IMR-90 (cell line): Measurements from ENCODE around the gene PLEKHO2. TPM values are rescaled to one million over a fixed set of nuclear protein-coding genes. Genes with fewer than 3 reads are reported as not detected.

ENCODE experiments used
- ATAC-seq: fragments of 200-7000 bp; cut with Tn5 transposase; 2 replicates; pipeline ENCODE4 v1.9.1; 2020; ENCODE audit warnings: low read depth, mild to moderate bottlenecking, moderate library complexity
- BruUV-seq: library from RNA; stranded (reverse); fragments of 400-500 nt; replicated peaks from 2 replicates; lab custom pipeline; 2021; lab: Mats Ljungman, UMichigan
- CTCF ChIA-PET: fragments of 300-600 bp; formaldehyde crosslinking; extraction: SDS; loops from one replicate; lab custom pipeline; 2021; ENCODE audit warnings: antibody characterized with exemption; lab: Yijun Ruan, JAX
- POLR2A ChIA-PET: fragments of 300-600 bp; sonication (Branson Sonifier 250); formaldehyde crosslinking; loops from one replicate; lab custom pipeline; 2022; ENCODE audit warnings: antibody characterized with exemption; ENCODE audit not compliant: unreplicated experiment; lab: Charles Lee
- DNase-seq: peaks from one replicate; pipeline ENCODE4 v3.0.0; 2013
- H2AFZ ChIP-seq: replicated peaks from 2 replicates; pipeline ENCODE3; 2013; ENCODE audit warnings: low read length, mild to moderate bottlenecking; ENCODE audit not compliant: poor library complexity
- H2AK5ac ChIP-seq: 2 replicates; pipeline ENCODE4 v1.6.1; 2013; ENCODE audit warnings: low read depth, low read length, inconsistent platforms
- H2AK9ac ChIP-seq: replicated peaks from 2 replicates; pipeline ENCODE3; 2013; ENCODE audit warnings: mild to moderate bottlenecking, low read depth, low read length, moderate library complexity; ENCODE audit not compliant: poor library complexity
- H2BK120ac ChIP-seq: 2 replicates; pipeline ENCODE4 v1.6.1; 2013; ENCODE audit warnings: low read depth, low read length, inconsistent platforms
- H2BK15ac ChIP-seq: 3 replicates; pipeline ENCODE4 v1.6.1; 2013; ENCODE audit warnings: low read depth, low read length, inconsistent platforms
- H2BK20ac ChIP-seq: 2 replicates; pipeline ENCODE4 v1.6.1; 2013; ENCODE audit warnings: low read depth, mild to moderate bottlenecking, inconsistent platforms, low read length, moderate library complexity
- H2BK5ac ChIP-seq: 2 replicates; pipeline ENCODE4 v1.6.1; 2013; ENCODE audit warnings: mild to moderate bottlenecking, low read depth, low read length, inconsistent platforms; ENCODE audit not compliant: poor library complexity, severe bottlenecking
- H3K14ac ChIP-seq: replicated peaks from 2 replicates; pipeline ENCODE4 v1.6.1; 2013; ENCODE audit warnings: low read depth, low read length, inconsistent platforms
- H3K18ac ChIP-seq: 2 replicates; pipeline ENCODE4 v1.6.1; 2013; ENCODE audit warnings: low read depth, low read length, control low read depth
- H3K23ac ChIP-seq: 2 replicates; pipeline ENCODE4 v1.6.1; 2013; ENCODE audit warnings: low read depth, low read length, inconsistent platforms
- H3K27ac ChIP-seq: 2 replicates; pipeline ENCODE4 v1.5.1; 2013; ENCODE audit warnings: mild to moderate bottlenecking, control low read depth, low read length; ENCODE audit not compliant: insufficient read depth
- H3K27me3 ChIP-seq: 2 replicates; pipeline ENCODE4 v1.6.1; 2013; ENCODE audit warnings: low read length; ENCODE audit not compliant: control insufficient read depth, insufficient read depth
- H3K36me3 ChIP-seq: 2 replicates; pipeline ENCODE4 v1.6.1; 2013; ENCODE audit warnings: low read length, mixed read lengths; ENCODE audit not compliant: control insufficient read depth, insufficient read depth
- H3K4ac ChIP-seq: 2 replicates; pipeline ENCODE4 v1.6.1; 2013; ENCODE audit warnings: low read depth, low read length, inconsistent platforms
- H3K4me1 ChIP-seq: 2 replicates; pipeline ENCODE4 v1.6.1; 2013; ENCODE audit warnings: low read length, mixed read lengths; ENCODE audit not compliant: control insufficient read depth, insufficient read depth
- H3K4me2 ChIP-seq: 2 replicates; pipeline ENCODE4 v1.6.1; 2013; ENCODE audit warnings: low read depth, mild to moderate bottlenecking, control low read depth, low read length, moderate library complexity
- H3K4me3 ChIP-seq: 2 replicates; pipeline ENCODE4 v1.5.1; 2013; ENCODE audit warnings: low read depth, mild to moderate bottlenecking, control low read depth, low read length, moderate library complexity; ENCODE audit not compliant: insufficient read depth
- H3K56ac ChIP-seq: 2 replicates; pipeline ENCODE4 v1.6.1; 2013; ENCODE audit warnings: low read length, inconsistent platforms; ENCODE audit not compliant: insufficient read depth; ENCODE audit errors: extremely low read depth
- H3K79me1 ChIP-seq, 2 experiments: 2 replicates each; pipeline ENCODE4 v1.6.1; 2013; ENCODE audit warnings: low read length in 2 of 2, inconsistent platforms in 1 of 2, low read depth in 1 of 2
- H3K9ac ChIP-seq: 2 replicates; pipeline ENCODE4 v1.6.1; 2013; ENCODE audit warnings: low read depth, low read length, control low read depth
- H3K9me1 ChIP-seq: 2 replicates; pipeline ENCODE4 v1.6.1; 2013; ENCODE audit warnings: low read length, inconsistent platforms; ENCODE audit not compliant: insufficient read depth
- H3K9me3 ChIP-seq: 2 replicates; pipeline ENCODE4 v1.6.1; 2013; ENCODE audit warnings: low read length; ENCODE audit not compliant: control insufficient read depth, insufficient read depth
- H4K20me1 ChIP-seq: 2 replicates; pipeline ENCODE4 v1.6.1; 2013; ENCODE audit warnings: low read length, inconsistent platforms; ENCODE audit not compliant: insufficient read depth
- H4K5ac ChIP-seq: 2 replicates; pipeline ENCODE4 v1.6.1; 2013; ENCODE audit warnings: mild to moderate bottlenecking, low read depth, low read length, control low read depth
- H4K8ac ChIP-seq, 2 experiments: 2 replicates each; pipeline ENCODE4 v1.6.1; 2013; ENCODE audit warnings: low read depth in 2 of 2, low read length in 2 of 2, control low read depth in 1 of 2, inconsistent platforms in 1 of 2
- H4K91ac ChIP-seq: 2 replicates; pipeline ENCODE4 v1.6.1; 2013; ENCODE audit warnings: low read depth, low read length, inconsistent platforms; ENCODE audit not compliant: insufficient read depth
- BHLHE40 ChIP-seq: fragments of 150-350 bp; IDR thresholded peaks from 2 replicates; pipeline ENCODE4 v1.6.1; 2016; ENCODE audit warnings: mild to moderate bottlenecking, low read depth, low read length
- CEBPB ChIP-seq: IDR thresholded peaks from 2 replicates; pipeline ENCODE4 v1.6.1; 2012; ENCODE audit warnings: low read depth, low read length, improper control_type of control experiment
- FOS ChIP-seq: fragments of 150-350 bp; IDR thresholded peaks from 2 replicates; pipeline ENCODE4 v1.6.1; 2016; ENCODE audit warnings: low read depth, low read length
- MAFK ChIP-seq: IDR thresholded peaks from 2 replicates; pipeline ENCODE4 v1.6.1; 2012; ENCODE audit warnings: low read depth, low read length, improper control_type of control experiment
- MAZ ChIP-seq: IDR thresholded peaks from 2 replicates; pipeline ENCODE4 v1.6.1; 2012; ENCODE audit warnings: low read depth, mild to moderate bottlenecking, low read length, improper control_type of control experiment, moderate library complexity, borderline replicate concordance
- MXI1 ChIP-seq: IDR thresholded peaks from 2 replicates; pipeline ENCODE4 v1.6.1; 2012; ENCODE audit warnings: low read depth, mild to moderate bottlenecking, low read length, moderate library complexity, borderline replicate concordance
- NFE2L2 ChIP-seq: fragments of 150-350 bp; IDR thresholded peaks from 2 replicates; pipeline ENCODE4 v1.6.1; 2016; ENCODE audit warnings: low read depth, mild to moderate bottlenecking, low read length
- POLR2A ChIP-seq: IDR thresholded peaks from 2 replicates; pipeline ENCODE4 v1.6.1; 2012; ENCODE audit warnings: mild to moderate bottlenecking, low read depth, low read length
- RAD21 ChIP-seq: IDR thresholded peaks from 2 replicates; pipeline ENCODE4 v1.6.1; 2012; ENCODE audit warnings: low read length, improper control_type of control experiment
- RCOR1 ChIP-seq: IDR thresholded peaks from 2 replicates; pipeline ENCODE4 v1.6.1; 2012; ENCODE audit warnings: mild to moderate bottlenecking, low read length, improper control_type of control experiment; ENCODE audit not compliant: insufficient replicate concordance
- RFX5 ChIP-seq: IDR thresholded peaks from 2 replicates; pipeline ENCODE4 v1.8.0; 2012; ENCODE audit warnings: low read depth, mild to moderate bottlenecking, low read length, moderate library complexity
- SMC3 ChIP-seq: fragments of 150-350 bp; IDR thresholded peaks from 2 replicates; pipeline ENCODE4 v1.6.1; 2016; ENCODE audit warnings: low read depth, mild to moderate bottlenecking, antibody characterized with exemption, low read length, moderate library complexity
- WGBS, 2 experiments: methylation state at CpG; one replicate each; pipeline versions ENCODE4 v1.1.5 to v1.1.7; 2013; ENCODE audit warnings: missing lambda C conversion rate in 2 of 2; ENCODE audit not compliant: insufficient read length in 1 of 2; ENCODE audit errors: extremely low coverage in 2 of 2; 5-methylcytosine and 5-hydroxymethylcytosine counted together
- dilution Hi-C: fragments of 300-500 bp; cut with HindIII; formaldehyde crosslinking; loops from one replicate; pipeline ENCODE4 v1.14.3; 2018; ENCODE audit warnings: low sequenced_read_pairs; ENCODE audit not compliant: unreplicated experiment
- in situ Hi-C: fragments of 300-500 bp; cut with MboI; formaldehyde crosslinking; loops from 3 replicates; pipeline ENCODE4 v1.14.3; 2019; ENCODE audit warnings: low sequenced_read_pairs, inconsistent platforms, mixed read lengths
- intact Hi-C: fragments of 100-400 bp; cut with micrococcal nuclease; formaldehyde crosslinking; loops from 2 replicates; pipeline ENCODE4 v1.10.0; 2022
- polyA plus RNA-seq, 3 experiments: library from polyadenylated mRNA; depleted of rRNA; stranded (reverse); fragments of >200 nt; gene quantifications; 2 replicates each; pipeline ENCODE4 v1.2.3, GENCODE V29; 2012; ENCODE audit warnings: low replicate concordance in 1 of 3
- total RNA-seq: library from RNA; depleted of rRNA; stranded (reverse); fragments of >200 nt; gene quantifications from 2 replicates; pipeline ENCODE4 v1.2.3, GENCODE V29; 2012
- TF ChIP-seq, protein P1 (sequence below): fragments of 150-350 bp; IDR thresholded peaks from 2 replicates; pipeline ENCODE4 v1.6.1; 2017; ENCODE audit warnings: mild to moderate bottlenecking, antibody characterized with exemption, low read length, low read depth
- TF ChIP-seq, protein P2 (sequence below): fragments of 150-350 bp; IDR thresholded peaks from 2 replicates; pipeline ENCODE4 v1.6.1; 2016; ENCODE audit warnings: low read depth, mild to moderate bottlenecking, low read length, moderate library complexity, borderline replicate concordance

PLEKHO2 gene
- total and polyA plus RNA-seq, 2 of the 4 experiments (the other 2 are of a cell fraction): 19.0 to 22.5 TPM

DNA sequence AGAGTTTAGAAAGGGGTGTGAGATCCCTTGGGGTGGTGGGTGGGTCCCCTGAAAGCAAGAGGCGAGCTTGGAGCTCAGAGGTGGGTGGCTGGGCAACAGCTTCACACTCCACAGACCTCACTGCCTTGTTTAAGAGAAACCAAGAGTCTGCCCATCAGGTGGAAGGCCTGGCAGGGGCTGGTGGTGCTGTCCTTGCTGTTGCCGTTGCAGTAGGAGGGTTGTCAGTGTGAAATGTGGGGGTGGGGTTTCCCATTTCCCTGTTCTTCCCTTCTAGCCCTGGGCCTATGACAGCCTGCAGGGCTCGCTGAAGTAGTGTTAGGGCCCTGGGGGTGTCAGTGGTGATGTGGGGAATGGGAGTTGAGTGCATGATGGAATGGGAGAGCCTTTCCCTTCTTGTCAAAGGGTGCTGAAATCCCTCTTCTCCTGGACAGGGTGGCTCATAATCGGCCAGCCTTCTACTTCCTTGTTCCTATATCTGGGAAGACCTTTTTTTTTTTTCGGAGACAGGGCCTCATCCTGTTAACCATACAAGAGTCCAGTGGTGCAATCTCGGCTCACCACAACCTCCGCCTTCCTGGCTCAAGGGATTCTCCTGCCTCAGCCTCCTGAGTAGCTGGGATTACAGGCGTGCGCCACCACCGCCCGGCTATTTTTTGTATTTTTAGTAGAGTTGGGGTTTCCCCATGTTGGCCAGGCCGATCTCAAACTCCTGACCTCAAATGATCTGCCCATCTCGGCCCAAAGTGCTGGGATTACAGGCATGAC is 4.3 kb downstream of the PLEKHO2 start:
- POLR2A ChIA-PET: no interaction called here
- DNase-seq: no peak
- peaks cover 32% of the 10 kb centered on the region for H3K36me3 ChIP-seq
- H3K79me1 ChIP-seq: peaks cover 12 to 82% of the 10 kb centered on the region in 2 experiments
- no peak overlapping the region for H2BK15ac ChIP-seq
- no peaks in the 10 kb centered on the region for H3K27me3 ChIP-seq
- H4K5ac ChIP-seq: no peak overlapping the region
- in situ Hi-C loops (no loop called here), dilution Hi-C loops (no loop called here), intact Hi-C loops (no loop called here)
- H3K9ac ChIP-seq: peak overlapping the region; percentile 62; the same call in 1 of the 2 replicates
- peaks cover 75% of the 10 kb centered on the region for H4K20me1 ChIP-seq
- peak overlapping the region; percentile 25 for H2AK9ac ChIP-seq
- no peak overlapping the region for H2BK120ac ChIP-seq
- peak overlapping the region; percentile 74; the same call in 1 of the 2 replicates for H3K27ac ChIP-seq
- 100% methylated on average over 1 of the region's 13 CpGs; no CpG with 5 or more reads in 1 of the 2 experiments for WGBS, 2 experiments
- 0 out of 2 replicates have a peak overlapping the region, but pooled peaks have one; percentile 11 for H3K4me3 ChIP-seq
- no peak for TF ChIP-seq RCOR1
- TF ChIP-seq MAZ: no peak
- TF ChIP-seq BHLHE40: no peak
- no peak for TF ChIP-seq MAFK
- TF ChIP-seq, protein P1, sequence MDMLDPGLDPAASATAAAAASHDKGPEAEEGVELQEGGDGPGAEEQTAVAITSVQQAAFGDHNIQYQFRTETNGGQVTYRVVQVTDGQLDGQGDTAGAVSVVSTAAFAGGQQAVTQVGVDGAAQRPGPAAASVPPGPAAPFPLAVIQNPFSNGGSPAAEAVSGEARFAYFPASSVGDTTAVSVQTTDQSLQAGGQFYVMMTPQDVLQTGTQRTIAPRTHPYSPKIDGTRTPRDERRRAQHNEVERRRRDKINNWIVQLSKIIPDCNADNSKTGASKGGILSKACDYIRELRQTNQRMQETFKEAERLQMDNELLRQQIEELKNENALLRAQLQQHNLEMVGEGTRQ: no peak
- TF ChIP-seq RAD21: no peak
- no peak for TF ChIP-seq FOS
- TF ChIP-seq NFE2L2: no peak
- TF ChIP-seq, protein P2, sequence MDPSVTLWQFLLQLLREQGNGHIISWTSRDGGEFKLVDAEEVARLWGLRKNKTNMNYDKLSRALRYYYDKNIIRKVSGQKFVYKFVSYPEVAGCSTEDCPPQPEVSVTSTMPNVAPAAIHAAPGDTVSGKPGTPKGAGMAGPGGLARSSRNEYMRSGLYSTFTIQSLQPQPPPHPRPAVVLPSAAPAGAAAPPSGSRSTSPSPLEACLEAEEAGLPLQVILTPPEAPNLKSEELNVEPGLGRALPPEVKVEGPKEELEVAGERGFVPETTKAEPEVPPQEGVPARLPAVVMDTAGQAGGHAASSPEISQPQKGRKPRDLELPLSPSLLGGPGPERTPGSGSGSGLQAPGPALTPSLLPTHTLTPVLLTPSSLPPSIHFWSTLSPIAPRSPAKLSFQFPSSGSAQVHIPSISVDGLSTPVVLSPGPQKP: no peak
- no peak for TF ChIP-seq CEBPB
- no peak for TF ChIP-seq RFX5
- no peak for TF ChIP-seq SMC3
- no peak for TF ChIP-seq MXI1
- no peak for TF ChIP-seq POLR2A
- H3K14ac ChIP-seq: peak overlapping the region; percentile 37; the same call in 1 of the 2 replicates
- peak overlapping the region; percentile 37 for H2BK5ac ChIP-seq
- no peak overlapping the region for H2BK20ac ChIP-seq
- no peak for ATAC-seq
- H3K18ac ChIP-seq: no peak overlapping the region; the same call in 1 of the 2 replicates
- CTCF ChIA-PET: interaction anchor here (0.8 kb wide), 1 partner anchor 28 kb away, joined by 3 read pairs; no protein-coding TSS in a partner anchor
- H4K8ac ChIP-seq: no peak overlapping the region
- H3K9me3 ChIP-seq: no peaks in the 10 kb centered on the region
- no peak overlapping the region for H2AFZ ChIP-seq
- peak overlapping the region; percentile 67; the same call in 1 of the 2 replicates for H3K23ac ChIP-seq
- peaks cover 41% of the 10 kb centered on the region for H3K9me1 ChIP-seq
- H3K4me2 ChIP-seq: peak overlapping the region; percentile 92
- BruUV-seq: no TSS peak
- peak overlapping the region; percentile 72 for H3K4ac ChIP-seq
- H3K56ac ChIP-seq: no peak overlapping the region
- H3K4me1 ChIP-seq: peaks cover 33% of the 10 kb centered on the region
- peak overlapping the region; percentile 46; the same call in 1 of the 2 replicates for H4K91ac ChIP-seq
- H2AK5ac ChIP-seq: peak overlapping the region; percentile 62
